HG02763 (cell line): ENCODE results near the gene SBF2.
"Not testable (repeated sequence)": the region's sequence is repeated elsewhere in the genome, so short reads cannot be mapped to it uniquely, and the experiment has no call there.

Experiments used
- ATAC-seq: cut with Tn5 transposase; IDR thresholded peaks from one replicate; pipeline ENCODE4 v1.9.1; 2021; ENCODE audit warnings: mild to moderate bottlenecking, moderate library complexity; ENCODE audit not compliant: unreplicated experiment

Gene SBF2

GRCh38 chr11:9916480-9916879 is 377.5 kb downstream of the SBF2 start:
- ATAC-seq = no peak

GRCh38 chr11:9914064-9914463 is 380.0 kb downstream of the SBF2 start:
- ATAC-seq = no peak

- ATAC-seq = no peak
These were observed 387.8 kb downstream of the SBF2 start for GRCh38 chr11:9905960-9906791.

GRCh38 chr11:9905501-9905951 is 388.5 kb downstream of the SBF2 start:
- no peak for ATAC-seq

- ATAC-seq = no peak
These were observed 390.4 kb downstream of the SBF2 start for GRCh38 chr11:9903579-9903978.

- ATAC-seq = no peak
These were observed 392.1 kb downstream of the SBF2 start for GRCh38 chr11:9901943-9902342.

- ATAC-seq = not testable (repeated sequence)
These were observed 393.8 kb downstream of the SBF2 start for GRCh38 chr11:9900253-9900652.

GRCh38 chr11:9899676-9900075 is 394.3 kb downstream of the SBF2 start:
- ATAC-seq = no peak

- no peak for ATAC-seq
These were observed 397.1 kb downstream of the SBF2 start for GRCh38 chr11:9896902-9897301.

- ATAC-seq = no peak
These were observed 399.0 kb downstream of the SBF2 start for GRCh38 chr11:9895006-9895405.

- ATAC-seq = no peak
These were observed 400.5 kb downstream of the SBF2 start for GRCh38 chr11:9893474-9893873.

- no peak for ATAC-seq
These were observed 405.1 kb downstream of the SBF2 start for GRCh38 chr11:9888938-9889337.

- no peak for ATAC-seq
These were observed 406.5 kb downstream of the SBF2 start for GRCh38 chr11:9887472-9887871.

- no peak for ATAC-seq
These were observed 407.4 kb downstream of the SBF2 start for GRCh38 chr11:9886595-9886994.

- no peak for ATAC-seq
These were observed 409.4 kb downstream of the SBF2 start for GRCh38 chr11:9884601-9885000.

GRCh38 chr11:9880657-9881056 is 413.4 kb downstream of the SBF2 start:
- ATAC-seq = no peak

- ATAC-seq = no peak
These were observed 415.1 kb downstream of the SBF2 start for GRCh38 chr11:9878936-9879335.

- ATAC-seq = no peak
These were observed 417.7 kb downstream of the SBF2 start for GRCh38 chr11:9876331-9876730.

- no peak for ATAC-seq
These were observed 418.2 kb downstream of the SBF2 start for GRCh38 chr11:9875862-9876261.

- no peak for ATAC-seq
These were observed 418.6 kb downstream of the SBF2 start for GRCh38 chr11:9875399-9875798.

GRCh38 chr11:9874466-9874865 is 419.6 kb downstream of the SBF2 start:
- ATAC-seq = no peak

GRCh38 chr11:9868641-9869040 is 425.4 kb downstream of the SBF2 start:
- ATAC-seq = no peak

- ATAC-seq = no peak
These were observed 431.0 kb downstream of the SBF2 start for GRCh38 chr11:9862981-9863380.
